ENCODE results near the gene ARHGAP24.

Gene ARHGAP24

GRCh38 chr4:85951099-85951498, 476.1 kb downstream of the ARHGAP24 start:
- TF ChIP-seq EP300 (IDR thresholded peaks at IDR 0.05; ENCODE audit: borderline replicate concordance) (no peak), CEBPB (IDR thresholded peaks at IDR 0.05) (no peak), CREB1 (IDR thresholded peaks at IDR 0.05; ENCODE audit: low read depth) (no peak), TCF12 (IDR thresholded peaks at IDR 0.05; ENCODE audit: low read depth) (no peak), NFIC (IDR thresholded peaks at IDR 0.05) (no peak), ZBTB7A (IDR thresholded peaks at IDR 0.05; ENCODE audit: low read depth) (no peak), FOXM1 (IDR thresholded peaks at IDR 0.05; ENCODE audit: borderline replicate concordance, low read depth) (no peak), MAX (IDR thresholded peaks at IDR 0.05) (no peak)

GRCh38 chr4:85952528-85952927, 477.6 kb downstream of the ARHGAP24 start:
- TF ChIP-seq FOXM1 (IDR thresholded peaks at IDR 0.05; ENCODE audit: borderline replicate concordance, low read depth) (no peak), MAX (IDR thresholded peaks at IDR 0.05) (no peak), EGR1 (IDR thresholded peaks at IDR 0.05) (no peak)

GRCh38 chr4:85952972-85953650, 478.2 kb downstream of the ARHGAP24 start:
- no peak for TF ChIP-seq TEAD4 (IDR thresholded peaks at IDR 0.05)
- no peak for TF ChIP-seq USF1 (IDR thresholded peaks at IDR 0.05)
- no peak for TF ChIP-seq TCF12 (IDR thresholded peaks at IDR 0.05; ENCODE audit: low read depth)
- TF ChIP-seq TAF1 (IDR thresholded peaks at IDR 0.05; ENCODE audit: low read depth) = no peak
- no peak for TF ChIP-seq REST (IDR thresholded peaks at IDR 0.05; ENCODE audit: low read depth)
- no peak for TF ChIP-seq YY1 (IDR thresholded peaks at IDR 0.05; ENCODE audit: low read depth)
- no peak for TF ChIP-seq MAX (IDR thresholded peaks at IDR 0.05)
- TF ChIP-seq ZBTB7A (IDR thresholded peaks at IDR 0.05; ENCODE audit: low read depth) = no peak
- no peak for TF ChIP-seq NFIC (IDR thresholded peaks at IDR 0.05)
- no peak for TF ChIP-seq CEBPB (IDR thresholded peaks at IDR 0.05)
- TF ChIP-seq EP300 (IDR thresholded peaks at IDR 0.05; ENCODE audit: borderline replicate concordance) = no peak
- TF ChIP-seq CREB1 (IDR thresholded peaks at IDR 0.05; ENCODE audit: low read depth) = no peak
- no peak for TF ChIP-seq EGR1 (IDR thresholded peaks at IDR 0.05)
- TF ChIP-seq RAD21 (IDR thresholded peaks at IDR 0.05; ENCODE audit: low read depth) = no peak
- TF ChIP-seq FOXM1 (IDR thresholded peaks at IDR 0.05; ENCODE audit: borderline replicate concordance, low read depth) = no peak

- no peak for TF ChIP-seq CREB1 (IDR thresholded peaks at IDR 0.05; ENCODE audit: low read depth)
- no peak for TF ChIP-seq NFIC (IDR thresholded peaks at IDR 0.05)
- no peak for TF ChIP-seq TAF1 (IDR thresholded peaks at IDR 0.05; ENCODE audit: low read depth)
- no peak for TF ChIP-seq ZBTB7A (IDR thresholded peaks at IDR 0.05; ENCODE audit: low read depth)
- no peak for TF ChIP-seq TCF12 (IDR thresholded peaks at IDR 0.05; ENCODE audit: low read depth)
- TF ChIP-seq REST (IDR thresholded peaks at IDR 0.05; ENCODE audit: low read depth) = no peak
These were observed 478.7 kb downstream of the ARHGAP24 start for GRCh38 chr4:85953651-85954018.

GRCh38 chr4:85955620-85956292, 480.8 kb downstream of the ARHGAP24 start:
- no peak for TF ChIP-seq MAX (IDR thresholded peaks at IDR 0.05)
- TF ChIP-seq EP300 (IDR thresholded peaks at IDR 0.05; ENCODE audit: borderline replicate concordance) = no peak
- TF ChIP-seq NFIC (IDR thresholded peaks at IDR 0.05) = no peak
- TF ChIP-seq CEBPB (IDR thresholded peaks at IDR 0.05) = no peak
- no peak for TF ChIP-seq TCF12 (IDR thresholded peaks at IDR 0.05; ENCODE audit: low read depth)
- no peak for TF ChIP-seq ZBTB7A (IDR thresholded peaks at IDR 0.05; ENCODE audit: low read depth)
- no peak for TF ChIP-seq TAF1 (IDR thresholded peaks at IDR 0.05; ENCODE audit: low read depth)
- TF ChIP-seq TEAD4 (IDR thresholded peaks at IDR 0.05) = no peak
- no peak for TF ChIP-seq REST (IDR thresholded peaks at IDR 0.05; ENCODE audit: low read depth)
- no peak for TF ChIP-seq USF1 (IDR thresholded peaks at IDR 0.05)
- no peak for TF ChIP-seq YY1 (IDR thresholded peaks at IDR 0.05; ENCODE audit: low read depth)
- no peak for TF ChIP-seq EGR1 (IDR thresholded peaks at IDR 0.05)
- TF ChIP-seq CREB1 (IDR thresholded peaks at IDR 0.05; ENCODE audit: low read depth) = no peak
- no peak for TF ChIP-seq RAD21 (IDR thresholded peaks at IDR 0.05; ENCODE audit: low read depth)
- no peak for TF ChIP-seq FOXM1 (IDR thresholded peaks at IDR 0.05; ENCODE audit: borderline replicate concordance, low read depth)
